NCI-H2107 treated with DMSO at 0.1 percent for 48 hours (cell line): ENCODE measurements around the gene HOXA3.

Experiments
- DNase-seq: peaks from one replicate; lab custom pipeline; 2025; ENCODE audit not compliant: unreplicated experiment; lab: John Stamatoyannopoulos, UW

HOXA3 gene

GRCh38 chr7:27116962-27117886 is 35.2 kb downstream of the HOXA3 start:
- DNase-seq: no peak

GRCh38 chr7:27116031-27116961 is 36.1 kb downstream of the HOXA3 start:
- no peak for DNase-seq

GRCh38 chr7:27115221-27116026 is 37.0 kb downstream of the HOXA3 start:
- DNase-seq: no peak

- no peak for DNase-seq
Observed at GRCh38 chr7:27114881-27115220, 37.5 kb downstream of the HOXA3 start.

GRCh38 chr7:27113991-27114769 is 38.2 kb downstream of the HOXA3 start:
- DNase-seq: no peak

- DNase-seq: no peak
Observed at GRCh38 chr7:27112955-27113949, 39.1 kb downstream of the HOXA3 start.

- DNase-seq: no peak
Observed at GRCh38 chr7:27112361-27112760, 40.0 kb downstream of the HOXA3 start.

GRCh38 chr7:27111751-27112277 is 40.6 kb downstream of the HOXA3 start:
- no peak for DNase-seq

- no peak for DNase-seq
Observed at GRCh38 chr7:27111042-27111750, 41.2 kb downstream of the HOXA3 start.

GRCh38 chr7:27110186-27111031 is 42.0 kb downstream of the HOXA3 start:
- no peak for DNase-seq

- DNase-seq: no peak
Observed at GRCh38 chr7:27109466-27110185, 42.8 kb downstream of the HOXA3 start.

- DNase-seq: no peak
Observed at GRCh38 chr7:27108390-27109127, 43.8 kb downstream of the HOXA3 start.

GRCh38 chr7:27107391-27108381 is 44.7 kb downstream of the HOXA3 start:
- DNase-seq: no peak

GRCh38 chr7:27106901-27107240 is 45.5 kb downstream of the HOXA3 start:
- no peak for DNase-seq
